ENCODE results near the gene TRAF2. TPM values are rescaled to one million over a fixed set of nuclear protein-coding genes. Genes with fewer than 3 reads are reported as not detected.
A peak's percentile ranks its signal among the peaks of the same experiment; 100 is the strongest.

The TRAF2 gene
- total and polyA plus RNA-seq, 2 of the 13 experiments (the other 11 are each of a cell fraction or from before 2014, with no cell fraction given), result 12.4 to 13.6 TPM

DNA sequence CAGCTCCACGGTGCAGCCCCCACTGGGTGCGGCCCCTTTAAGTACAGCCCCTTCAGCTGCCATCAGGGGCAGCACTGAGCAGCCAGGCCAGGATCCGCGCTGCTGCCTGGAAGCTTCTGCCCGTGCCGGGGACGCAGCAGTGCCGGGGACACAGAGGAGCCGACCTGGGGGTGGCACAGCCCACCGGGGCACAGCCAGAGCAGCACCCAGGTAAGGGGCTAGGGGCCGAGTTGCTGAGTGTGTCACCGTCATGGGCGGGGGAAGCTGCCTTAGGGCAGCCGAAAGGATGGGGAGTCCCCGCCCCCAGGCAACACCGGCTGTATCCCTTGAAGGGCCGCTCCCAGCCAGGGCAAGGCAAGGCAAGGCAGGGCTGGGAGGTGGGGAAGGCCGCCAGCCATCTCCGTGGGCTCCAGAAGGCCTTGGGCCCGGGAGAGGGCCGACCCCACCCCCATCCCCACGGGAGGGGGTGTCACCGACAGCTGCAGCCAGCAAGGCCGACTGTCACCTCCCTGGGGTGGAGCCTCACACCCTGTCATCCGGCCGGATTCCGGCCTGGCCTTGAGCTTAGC is 43.9 kb upstream of the TRAF2 start, which contains the start of gene AJM1 (continued):
- TF ChIP-seq GATAD1 (CRISPR knock-in tag; IDR thresholded peaks at IDR 0.05) (0 out of 2 replicates have a peak, but pooled peaks have one; percentile 17), ZC3H13 (CRISPR knock-in tag; IDR thresholded peaks at IDR 0.05) (peak; percentile 93), FOXC1 (CRISPR knock-in tag; IDR thresholded peaks at IDR 0.05; ENCODE audit: borderline replicate concordance) (peak; percentile 96), NCOA5 (CRISPR knock-in tag; IDR thresholded peaks at IDR 0.05) (peak; percentile 54; the same call in 1 of the 2 replicates), MXI1 (IDR thresholded peaks at IDR 0.05; ENCODE audit: borderline replicate concordance, low read depth, low read length) (peak; percentile 66; the same call in 1 of the 3 replicates), SALL1 (CRISPR knock-in tag; IDR thresholded peaks at IDR 0.05) (peak; percentile 43; the same call in 1 of the 2 replicates), ZNF275 (CRISPR knock-in tag; IDR thresholded peaks at IDR 0.05; ENCODE audit: borderline replicate concordance) (0 out of 2 replicates have a peak, but pooled peaks have one; percentile 72), REPIN1 (CRISPR knock-in tag; IDR thresholded peaks at IDR 0.05; ENCODE audit: borderline replicate concordance, low read depth) (peak; percentile 61; the same call in 1 of the 2 replicates), TBX2 (CRISPR knock-in tag; IDR thresholded peaks at IDR 0.05; ENCODE audit: borderline replicate concordance) (peak; percentile 68; the same call in 1 of the 2 replicates), DZIP1 (CRISPR knock-in tag; IDR thresholded peaks at IDR 0.05) (peak; percentile 75; the same call in 1 of the 2 replicates), TOPORS (CRISPR knock-in tag; IDR thresholded peaks at IDR 0.05) (0 out of 2 replicates have a peak, but pooled peaks have one; percentile 16), ZSCAN21 (CRISPR knock-in tag; IDR thresholded peaks at IDR 0.05; ENCODE audit: borderline replicate concordance) (peak; percentile 43; the same call in 1 of the 2 replicates), ZNF629 (CRISPR knock-in tag; conservative IDR thresholded peaks at IDR 0.05) (peak; percentile 29; the same call in 1 of the 2 replicates), AGO2 (optimal IDR thresholded peaks at IDR 0.05; ENCODE audit: low read depth, low read length) (peak; percentile 89), NRL (CRISPR knock-in tag; IDR thresholded peaks at IDR 0.05; ENCODE audit: borderline replicate concordance) (peak; percentile 86; the same call in 1 of the 2 replicates), ZNF276 (CRISPR knock-in tag; IDR thresholded peaks at IDR 0.05; ENCODE audit: low read depth) (peak; percentile 44; the same call in 1 of the 2 replicates)
- TF ChIP-seq, protein P1, sequence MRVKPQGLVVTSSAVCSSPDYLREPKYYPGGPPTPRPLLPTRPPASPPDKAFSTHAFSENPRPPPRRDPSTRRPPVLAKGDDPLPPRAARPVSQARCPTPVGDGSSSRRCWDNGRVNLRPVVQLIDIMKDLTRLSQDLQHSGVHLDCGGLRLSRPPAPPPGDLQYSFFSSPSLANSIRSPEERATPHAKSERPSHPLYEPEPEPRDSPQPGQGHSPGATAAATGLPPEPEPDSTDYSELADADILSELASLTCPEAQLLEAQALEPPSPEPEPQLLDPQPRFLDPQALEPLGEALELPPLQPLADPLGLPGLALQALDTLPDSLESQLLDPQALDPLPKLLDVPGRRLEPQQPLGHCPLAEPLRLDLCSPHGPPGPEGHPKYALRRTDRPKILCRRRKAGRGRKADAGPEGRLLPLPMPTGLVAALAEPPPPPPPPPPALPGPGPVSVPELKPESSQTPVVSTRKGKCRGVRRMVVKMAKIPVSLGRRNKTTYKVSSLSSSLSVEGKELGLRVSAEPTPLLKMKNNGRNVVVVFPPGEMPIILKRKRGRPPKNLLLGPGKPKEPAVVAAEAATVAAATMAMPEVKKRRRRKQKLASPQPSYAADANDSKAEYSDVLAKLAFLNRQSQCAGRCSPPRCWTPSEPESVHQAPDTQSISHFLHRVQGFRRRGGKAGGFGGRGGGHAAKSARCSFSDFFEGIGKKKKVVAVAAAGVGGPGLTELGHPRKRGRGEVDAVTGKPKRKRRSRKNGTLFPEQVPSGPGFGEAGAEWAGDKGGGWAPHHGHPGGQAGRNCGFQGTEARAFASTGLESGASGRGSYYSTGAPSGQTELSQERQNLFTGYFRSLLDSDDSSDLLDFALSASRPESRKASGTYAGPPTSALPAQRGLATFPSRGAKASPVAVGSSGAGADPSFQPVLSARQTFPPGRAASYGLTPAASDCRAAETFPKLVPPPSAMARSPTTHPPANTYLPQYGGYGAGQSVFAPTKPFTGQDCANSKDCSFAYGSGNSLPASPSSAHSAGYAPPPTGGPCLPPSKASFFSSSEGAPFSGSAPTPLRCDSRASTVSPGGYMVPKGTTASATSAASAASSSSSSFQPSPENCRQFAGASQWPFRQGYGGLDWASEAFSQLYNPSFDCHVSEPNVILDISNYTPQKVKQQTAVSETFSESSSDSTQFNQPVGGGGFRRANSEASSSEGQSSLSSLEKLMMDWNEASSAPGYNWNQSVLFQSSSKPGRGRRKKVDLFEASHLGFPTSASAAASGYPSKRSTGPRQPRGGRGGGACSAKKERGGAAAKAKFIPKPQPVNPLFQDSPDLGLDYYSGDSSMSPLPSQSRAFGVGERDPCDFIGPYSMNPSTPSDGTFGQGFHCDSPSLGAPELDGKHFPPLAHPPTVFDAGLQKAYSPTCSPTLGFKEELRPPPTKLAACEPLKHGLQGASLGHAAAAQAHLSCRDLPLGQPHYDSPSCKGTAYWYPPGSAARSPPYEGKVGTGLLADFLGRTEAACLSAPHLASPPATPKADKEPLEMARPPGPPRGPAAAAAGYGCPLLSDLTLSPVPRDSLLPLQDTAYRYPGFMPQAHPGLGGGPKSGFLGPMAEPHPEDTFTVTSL (CRISPR knock-in tag; IDR thresholded peaks at IDR 0.05; ENCODE audit: borderline replicate concordance), result 0 out of 2 replicates have a peak, but pooled peaks have one; percentile 10
